Renal cortical epithelial cell (primary cell): ENCODE results near the gene LRP1B. TPM values are rescaled to one million over a fixed set of nuclear protein-coding genes. Genes with fewer than 3 reads are reported as not detected.
"Not testable (repeated sequence)": the region's sequence is repeated elsewhere in the genome, so short reads cannot be mapped to it uniquely, and the experiment has no call there.

Source experiments
- DNase-seq: peaks from one replicate; pipeline ENCODE4 v3.0.0-alpha.2; 2011; ENCODE audit warnings: low read depth
- total RNA-seq: library from RNA; depleted of rRNA; stranded (reverse); fragments of >200 nt; gene quantifications from 2 replicates; pipeline ENCODE4 v1.2.3, GENCODE V29; 2014

LRP1B gene
- total RNA-seq, 1 donor from 2014 or later = 4.3 TPM

DNA sequence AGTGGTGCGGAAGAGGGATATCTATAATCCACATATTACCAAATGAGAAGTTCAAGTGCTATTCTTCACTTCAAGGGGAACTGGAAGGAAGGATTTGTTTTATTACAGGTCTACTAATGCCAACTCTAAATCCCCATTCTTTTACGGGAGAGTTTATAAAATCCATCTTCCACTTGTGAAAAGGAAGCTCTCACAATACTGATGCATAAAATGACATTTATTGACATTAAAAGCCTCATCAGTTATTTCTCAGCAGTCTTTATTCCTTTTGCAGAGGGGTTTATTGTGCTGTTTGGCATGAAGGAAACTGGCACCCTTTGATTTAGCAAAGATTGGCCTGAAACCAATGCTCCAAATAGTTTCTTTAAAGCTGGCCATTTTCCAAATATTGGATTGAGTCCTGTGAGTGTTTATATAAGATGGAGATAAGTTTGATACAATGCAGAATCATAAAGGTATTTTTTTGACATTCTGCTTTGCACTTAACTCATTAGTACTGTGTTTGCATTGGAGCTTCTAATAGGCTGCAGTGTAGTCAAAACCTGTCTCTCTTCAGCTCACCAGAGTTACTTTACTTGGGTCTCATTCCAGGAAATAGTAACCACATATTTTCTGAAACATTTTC lies 26.6 kb downstream of the LRP1B start:
- no peak for DNase-seq

DNA sequence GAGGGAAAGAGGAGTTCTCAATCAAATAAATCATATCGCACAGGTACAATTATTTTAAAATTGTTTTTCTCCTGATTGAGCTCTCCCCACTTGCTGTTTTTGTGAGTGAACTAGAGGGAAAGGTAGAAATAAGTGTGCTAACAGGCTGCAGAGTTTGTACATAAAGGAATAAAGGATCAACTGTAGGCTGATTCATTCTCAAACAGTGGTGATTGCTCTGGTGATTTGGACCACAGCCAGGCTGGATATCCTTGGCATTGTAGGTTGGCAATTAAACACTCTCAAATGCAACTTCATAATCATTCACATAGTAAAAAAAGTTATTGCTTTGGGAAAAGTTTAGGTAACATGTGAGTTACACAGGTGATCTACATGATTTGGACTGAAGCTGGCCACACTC lies 29.8 kb downstream of the LRP1B start:
- DNase-seq = peak; percentile 69

DNA sequence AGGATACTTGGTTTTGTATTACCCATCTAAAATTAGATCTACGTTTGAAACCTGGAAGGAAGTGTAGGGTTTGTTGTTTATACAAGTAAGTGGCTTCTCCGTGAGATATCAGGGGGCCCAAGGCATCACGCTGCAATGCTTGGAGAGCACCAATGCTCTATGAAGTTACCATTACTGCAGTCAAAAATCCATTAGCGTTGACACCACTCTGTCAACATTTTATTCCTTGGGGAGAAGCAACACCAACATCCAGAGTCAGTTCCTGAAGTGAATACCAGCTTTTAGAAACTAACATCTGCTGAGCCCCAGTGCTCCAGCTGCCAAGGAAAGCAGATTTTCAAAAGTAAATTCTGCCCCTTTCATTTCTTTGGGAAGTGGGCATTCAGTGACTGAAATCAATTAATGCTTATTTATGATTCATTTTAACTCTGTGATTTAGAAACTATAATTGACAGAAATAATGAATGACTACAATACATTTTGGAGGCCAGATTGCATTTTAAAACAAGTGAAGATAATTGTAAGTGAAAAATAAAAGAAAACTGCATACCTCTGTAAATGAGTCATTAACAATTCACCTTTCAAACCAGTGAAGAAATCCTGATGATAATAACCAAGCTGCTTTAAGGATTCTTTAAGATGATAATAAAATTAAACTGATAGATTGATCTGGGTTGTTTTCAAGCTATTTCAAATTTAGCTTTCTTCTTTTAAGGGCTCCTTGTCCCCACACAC lies 30.5 kb downstream of the LRP1B start:
- DNase-seq = peak; percentile 13

- DNase-seq = no peak
Observed at GRCh38 chr2:142097711-142098110, 33.1 kb downstream of the LRP1B start.

GRCh38 chr2:142095647-142096046 lies 35.2 kb downstream of the LRP1B start:
- DNase-seq = no peak

DNA sequence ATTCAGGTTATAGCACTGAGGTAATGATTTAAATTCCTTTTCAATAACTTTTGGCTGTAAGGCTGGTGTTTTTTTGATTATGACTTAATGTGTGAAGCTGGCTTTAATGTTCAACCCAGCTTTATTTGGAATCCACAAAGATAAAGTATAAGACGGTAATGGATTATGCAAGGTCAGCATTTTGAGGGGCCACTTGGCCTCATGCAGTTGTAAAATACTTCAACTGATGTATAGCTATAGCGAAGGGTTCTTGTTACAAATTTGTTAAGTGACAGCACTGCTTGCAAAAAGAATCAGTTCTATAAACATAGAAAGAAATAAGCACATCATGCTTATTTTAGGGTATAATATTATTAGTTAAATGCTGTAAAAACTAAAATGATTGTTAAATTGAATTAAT lies 36.6 kb downstream of the LRP1B start:
- DNase-seq = no peak

DNA sequence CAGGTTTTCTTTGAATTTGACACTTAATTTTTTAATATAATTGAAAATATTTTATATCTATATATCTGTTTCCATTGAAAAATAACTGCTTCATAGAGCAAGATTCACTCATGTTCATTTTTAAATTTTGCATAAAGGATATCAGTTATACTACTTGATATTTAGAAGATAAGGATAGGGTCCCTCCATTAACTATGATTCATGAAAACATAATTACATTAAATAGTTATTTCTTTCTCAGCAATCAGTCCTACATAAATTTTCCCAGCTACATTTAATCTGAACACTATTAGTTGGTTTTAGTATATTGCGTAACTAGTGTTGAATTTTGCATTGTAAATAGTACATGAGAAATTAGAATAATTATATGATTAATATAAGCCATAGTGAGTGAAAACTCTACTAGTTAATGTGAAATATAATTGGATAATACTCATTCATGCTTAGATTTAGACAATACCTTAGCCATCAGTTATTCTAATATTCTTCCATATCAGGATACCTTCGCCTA lies 42.7 kb downstream of the LRP1B start:
- no peak for DNase-seq

DNA sequence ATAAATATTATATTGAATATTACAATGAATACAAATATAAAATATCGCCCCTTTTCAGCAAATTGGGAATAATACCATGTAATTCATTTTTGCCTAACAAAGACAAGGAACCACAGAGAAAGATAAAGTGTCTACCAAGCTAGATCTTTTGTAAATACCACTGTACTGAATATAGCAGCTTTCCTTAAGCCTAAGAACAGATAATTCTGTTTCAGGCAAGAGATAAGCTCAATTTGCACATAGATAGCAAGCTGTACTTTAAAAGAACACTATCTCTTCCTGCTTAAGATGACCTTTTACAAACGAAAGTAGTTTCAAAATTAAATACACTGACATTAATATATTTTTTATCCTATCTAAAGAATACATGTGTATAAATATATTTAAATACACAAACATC lies 43.2 kb downstream of the LRP1B start:
- DNase-seq = not testable (repeated sequence)

GRCh38 chr2:142082368-142082767 lies 48.4 kb downstream of the LRP1B start:
- peak; percentile 9 for DNase-seq

- DNase-seq = no peak
Observed at GRCh38 chr2:142076317-142076716, 54.5 kb downstream of the LRP1B start.

- DNase-seq = no peak
Observed at GRCh38 chr2:142075826-142076225, 55.0 kb downstream of the LRP1B start.

GRCh38 chr2:142069251-142069888 lies 61.4 kb downstream of the LRP1B start:
- no peak for DNase-seq

GRCh38 chr2:142065700-142066099 lies 65.1 kb downstream of the LRP1B start:
- DNase-seq = no peak

- no peak for DNase-seq
Observed at GRCh38 chr2:142065156-142065555, 65.7 kb downstream of the LRP1B start.

- peak; percentile 58 for DNase-seq
Observed at GRCh38 chr2:142061733-142062132, 69.1 kb downstream of the LRP1B start.

- DNase-seq = no peak
Observed at GRCh38 chr2:142058149-142058548, 72.7 kb downstream of the LRP1B start.

GRCh38 chr2:142056784-142057183 lies 74.0 kb downstream of the LRP1B start:
- no peak for DNase-seq

GRCh38 chr2:142052220-142052863 lies 78.5 kb downstream of the LRP1B start:
- no peak for DNase-seq

DNA sequence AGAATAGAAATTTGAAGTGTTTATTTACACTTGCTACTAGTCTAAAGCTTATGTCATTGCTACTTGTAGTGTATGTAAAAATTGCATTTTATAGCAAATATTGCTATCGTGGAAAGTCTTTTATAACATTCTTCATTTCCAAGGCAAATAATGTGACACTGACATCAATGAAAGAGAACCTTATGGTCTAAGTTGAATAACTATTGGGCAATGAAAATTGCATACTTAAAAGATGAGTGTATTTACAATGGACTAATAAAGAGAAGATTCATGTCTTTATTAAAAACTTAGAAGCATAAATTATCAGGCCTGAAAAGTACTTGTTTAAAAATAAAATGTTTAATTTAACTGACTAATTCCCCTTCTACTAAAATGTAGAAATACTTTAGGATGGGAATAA lies 82.2 kb downstream of the LRP1B start:
- DNase-seq = no peak

DNA sequence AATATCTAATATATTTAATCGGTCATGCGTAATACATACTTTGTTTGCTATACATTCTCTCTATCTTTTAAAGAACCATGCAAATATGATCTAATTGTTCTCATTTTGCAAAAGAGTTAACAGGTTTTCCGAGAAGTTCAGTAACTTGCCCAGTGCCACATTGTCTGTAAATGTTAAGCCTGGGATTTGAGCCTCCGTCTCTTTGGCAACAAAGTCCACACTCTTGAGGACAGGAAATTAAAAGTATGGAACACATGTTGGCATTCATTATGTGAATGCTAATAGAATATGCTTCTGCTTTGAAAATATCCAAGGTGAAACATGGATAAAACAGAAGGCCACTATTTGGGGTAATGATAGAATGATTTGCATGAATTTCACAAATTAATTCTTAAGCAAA lies 85.2 kb downstream of the LRP1B start:
- DNase-seq = no peak

- peak; percentile 38 for DNase-seq
Observed at GRCh38 chr2:142044197-142044596, 86.6 kb downstream of the LRP1B start.

DNA sequence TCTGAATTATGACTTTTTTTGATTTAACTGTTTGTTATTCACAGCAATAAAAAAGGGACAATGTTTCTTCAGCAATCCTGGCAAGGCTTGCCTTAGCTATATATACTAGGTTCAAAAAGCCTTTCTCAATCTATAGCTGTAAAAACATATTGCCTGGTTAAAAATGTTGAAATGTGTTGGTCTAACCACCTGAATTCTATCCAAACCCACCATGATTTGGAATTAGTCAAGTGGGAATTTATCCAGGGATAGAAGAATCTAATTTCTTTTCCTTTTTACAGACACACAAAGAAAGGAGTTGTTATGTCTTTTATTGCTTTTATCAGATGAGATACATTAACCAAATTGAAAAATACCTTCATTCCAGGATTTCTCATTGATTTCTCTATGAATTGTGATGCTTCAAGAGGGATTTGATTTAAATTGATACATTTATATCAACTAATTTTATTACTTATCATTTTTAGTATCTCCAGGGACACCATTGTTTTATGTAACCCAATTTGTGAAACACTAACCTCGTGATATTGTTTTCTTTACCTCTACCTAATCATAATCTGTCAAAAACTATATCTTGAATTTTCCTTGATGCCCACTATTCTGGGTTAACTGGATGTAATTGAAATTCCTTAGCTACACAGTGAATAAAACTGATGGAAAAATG lies 88.1 kb downstream of the LRP1B start:
- no peak for DNase-seq
